Endodermal cell (in vitro differentiated cells): ENCODE measurements around the gene TTC31. TPM values are rescaled to one million over a fixed set of nuclear protein-coding genes. Genes with fewer than 3 reads are reported as not detected.
A peak's percentile ranks its signal among the peaks of the same experiment; 100 is the strongest.

ENCODE experiments used
- DNase-seq: peaks from one replicate; pipeline ENCODE4 v3.0.0-alpha.2; 2017
- H3K27ac ChIP-seq: 2 replicates; pipeline ENCODE4 v1.5.1; 2013; ENCODE audit warnings: mild to moderate bottlenecking, low read depth, low read length, moderate library complexity
- H3K27me3 ChIP-seq: 2 replicates; pipeline ENCODE4 v1.6.1; 2013; ENCODE audit warnings: mild to moderate bottlenecking, low read length, moderate library complexity; ENCODE audit not compliant: insufficient read depth, control insufficient read depth, poor library complexity, severe bottlenecking
- H3K36me3 ChIP-seq: 2 replicates; pipeline ENCODE4 v1.7.0; 2013; ENCODE audit warnings: mild to moderate bottlenecking, low read length, moderate library complexity; ENCODE audit not compliant: control insufficient read depth, insufficient read depth
- H3K4me1 ChIP-seq: one replicate; pipeline ENCODE4 v1.7.0; 2013; ENCODE audit warnings: low read length; ENCODE audit not compliant: control insufficient read depth, insufficient read depth
- H3K4me3 ChIP-seq: 2 replicates; pipeline ENCODE4 v1.5.1; 2013; ENCODE audit warnings: mild to moderate bottlenecking, low read length, moderate library complexity
- H3K9ac ChIP-seq: 2 replicates; pipeline ENCODE4 v1.6.1; 2013; ENCODE audit warnings: mild to moderate bottlenecking, low read length, moderate library complexity; ENCODE audit not compliant: poor library complexity, severe bottlenecking; ENCODE audit errors: extremely low read depth
- H3K9me3 ChIP-seq: 2 replicates; pipeline ENCODE4 v1.6.1; 2013; ENCODE audit warnings: mild to moderate bottlenecking, low read length, moderate library complexity; ENCODE audit not compliant: control insufficient read depth
- H3K27ac Mint-ChIP-seq: 2 replicates; pipeline ENCODE4 v1.8.0; 2020; ENCODE audit warnings: mixed read lengths
- H3K27me3 Mint-ChIP-seq: 2 replicates; pipeline ENCODE4 v1.8.0; 2021; ENCODE audit warnings: mild to moderate bottlenecking, mixed read lengths; ENCODE audit not compliant: insufficient read depth
- H3K36me3 Mint-ChIP-seq: 2 replicates; pipeline ENCODE4 v1.8.0; 2020; ENCODE audit warnings: low read depth, mixed read lengths
- H3K4me1 Mint-ChIP-seq: 2 replicates; pipeline ENCODE4 v1.8.0; 2020; ENCODE audit warnings: mixed read lengths
- H3K4me3 Mint-ChIP-seq: 2 replicates; pipeline ENCODE4 v1.8.0; 2020; ENCODE audit warnings: mild to moderate bottlenecking, moderate library complexity, mixed read lengths
- H3K9me3 Mint-ChIP-seq: 2 replicates; pipeline ENCODE4 v1.8.0; 2020; ENCODE audit warnings: mild to moderate bottlenecking, mixed read lengths
- CTCF ChIP-seq: fragments of 200-600 bp; sonication (generic); conservative IDR thresholded peaks from 2 replicates; pipeline ENCODE4 v1.5.0; 2021; ENCODE audit warnings: antibody characterized with exemption, mild to moderate bottlenecking
- WGBS, 2 experiments: methylation state at CpG; one replicate each; pipeline versions ENCODE4 v1.1.5 to v1.1.7; 2013; ENCODE audit warnings: missing lambda C conversion rate in 2 of 2, mixed read lengths in 1 of 2; ENCODE audit not compliant: insufficient coverage in 1 of 2, insufficient read length in 1 of 2; 5-methylcytosine and 5-hydroxymethylcytosine counted together
- total RNA-seq, 2 donors: library from RNA; stranded (reverse); fragmentation: NEBNext Ultra II Directional in 1 of 2; extraction: Animal tissue kit (Norgen Biotek cat#: 25700) in 1 of 2; gene quantifications; 2 replicates in 1 of 2; 3 replicates in 1 of 2; pipeline ENCODE4 v1.2.1, GENCODE V29; 2021

The TTC31 gene
- total RNA-seq, 2 donors from 2014 or later = 31.5 to 32.4 TPM

- Histone ChIP-seq H3K9ac (no peak overlapping the region), H3K9me3 (no peaks in the 10 kb centered on the region), H3K27me3 (peaks cover 94% of the 10 kb centered on the region), H3K4me3 (no peak overlapping the region), H3K36me3 (peaks cover 11% of the 10 kb centered on the region), H3K4me1 (peaks cover under 1% of the 10 kb centered on the region), H3K27ac (no peak overlapping the region)
- Mint-ChIP-seq H3K27ac (no peak overlapping the region), H3K36me3 (peaks cover 19% of the 10 kb centered on the region), H3K27me3 (peaks cover 88% of the 10 kb centered on the region), H3K4me1 (peaks cover 33% of the 10 kb centered on the region), H3K4me3 (peak overlapping the region; percentile 68), H3K9me3 (no peaks in the 10 kb centered on the region)
- 45 to 59% methylated on average over 10 to 18 of the region's 18 CpGs for WGBS, 2 experiments
- no peak for TF ChIP-seq CTCF
- DNase-seq = peak; percentile 60
Measured at GRCh38 chr2:74501335-74502071, 18.6 kb downstream of the TTC31 start.

- TF ChIP-seq CTCF = no peak
- H3K27ac Mint-ChIP-seq = peak overlapping the region; percentile 78
- H3K4me1 Mint-ChIP-seq = peaks cover 38% of the 10 kb centered on the region
- DNase-seq = peak; percentile 66
- H3K27ac ChIP-seq = no peak overlapping the region
- peak overlapping the region; percentile 76 for H3K4me3 ChIP-seq
- peak overlapping the region; percentile 68 for H3K4me3 Mint-ChIP-seq
- H3K27me3 Mint-ChIP-seq = peaks cover 83% of the 10 kb centered on the region
- WGBS, 2 experiments = 22 to 30% methylated on average over 14 to 32 of the region's 32 CpGs
- H3K4me1 ChIP-seq = peaks cover 4% of the 10 kb centered on the region
- peaks cover 11% of the 10 kb centered on the region for H3K36me3 ChIP-seq
- no peak overlapping the region for H3K9ac ChIP-seq
- no peaks in the 10 kb centered on the region for H3K9me3 Mint-ChIP-seq
- H3K27me3 ChIP-seq = peaks cover 86% of the 10 kb centered on the region
- H3K36me3 Mint-ChIP-seq = peaks cover 22% of the 10 kb centered on the region
- H3K9me3 ChIP-seq = no peaks in the 10 kb centered on the region
Measured at GRCh38 chr2:74502147-74502719, 19.4 kb downstream of the TTC31 start.

- Mint-ChIP-seq H3K4me1 (peaks cover 36% of the 10 kb centered on the region), H3K27ac (peak overlapping the region; percentile 78), H3K36me3 (peaks cover 22% of the 10 kb centered on the region), H3K27me3 (peaks cover 77% of the 10 kb centered on the region), H3K9me3 (no peaks in the 10 kb centered on the region), H3K4me3 (peak overlapping the region; percentile 68)
- Histone ChIP-seq H3K9ac (no peak overlapping the region), H3K4me1 (peaks cover 4% of the 10 kb centered on the region), H3K9me3 (no peaks in the 10 kb centered on the region), H3K36me3 (peaks cover 11% of the 10 kb centered on the region), H3K27ac (no peak overlapping the region), H3K27me3 (peaks cover 80% of the 10 kb centered on the region), H3K4me3 (peak overlapping the region; percentile 76)
- WGBS, 2 experiments = 8 to 9% methylated on average over 34 to 67 of the region's 67 CpGs
- TF ChIP-seq CTCF = peak; percentile 36
- DNase-seq = peak; percentile 90
Measured at GRCh38 chr2:74502720-74503505, 20.0 kb downstream of the TTC31 start.
